GM04503 (cell line): Measurements from ENCODE around the gene CENPV.
"Not testable (repeated sequence)": the region's sequence is repeated elsewhere in the genome, so short reads cannot be mapped to it uniquely, and the experiment has no call there.

Source experiments
- DNase-seq: peaks from one replicate; pipeline ENCODE4 v3.0.0-alpha.2; 2012; ENCODE audit warnings: low read depth

The CENPV gene

DNA sequence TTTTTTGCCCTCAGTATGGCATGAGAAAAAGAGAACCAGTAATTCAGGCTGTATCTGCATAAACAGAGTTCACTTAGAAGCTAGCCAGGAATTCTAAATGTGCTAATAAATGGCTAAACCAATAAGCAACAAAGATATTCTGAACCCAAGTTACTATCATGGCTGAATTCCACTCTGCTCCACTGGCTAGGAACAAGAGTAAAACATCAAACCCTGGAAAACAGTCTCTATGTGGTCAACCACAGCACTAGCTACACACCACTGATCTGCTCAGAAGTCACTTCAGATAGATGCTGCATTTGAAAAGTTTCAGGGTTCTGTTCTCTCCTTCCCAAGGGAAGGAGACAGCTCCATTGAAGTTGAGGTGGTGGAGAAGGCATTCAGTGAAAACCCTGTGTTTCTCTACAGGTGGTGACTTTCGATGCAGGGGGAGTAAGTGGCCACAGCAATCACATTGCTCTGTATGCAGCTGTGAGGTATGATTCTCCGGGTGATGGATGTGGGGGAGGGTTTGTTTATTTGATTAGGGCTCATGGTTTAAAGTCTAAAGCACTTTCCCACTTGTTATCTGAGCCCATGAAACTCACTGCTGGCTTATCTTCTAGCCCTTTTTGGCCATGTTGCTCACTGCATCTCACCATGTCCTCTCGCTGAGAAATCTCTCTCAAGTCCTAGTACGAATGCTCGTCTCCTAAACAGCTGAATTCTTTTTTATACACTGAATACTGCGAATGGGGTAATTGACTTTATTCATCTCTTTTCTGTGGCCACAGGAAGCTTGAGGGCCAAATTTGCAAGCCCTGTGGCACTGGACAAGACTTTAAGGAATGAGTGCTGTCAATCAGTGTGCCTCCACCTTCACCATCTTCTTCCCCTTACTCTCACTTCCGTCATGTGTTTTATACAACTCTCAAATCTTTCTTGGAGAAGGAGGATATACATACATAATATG, 39.9 kb downstream of the CENPV start:
- DNase-seq = no peak

DNA sequence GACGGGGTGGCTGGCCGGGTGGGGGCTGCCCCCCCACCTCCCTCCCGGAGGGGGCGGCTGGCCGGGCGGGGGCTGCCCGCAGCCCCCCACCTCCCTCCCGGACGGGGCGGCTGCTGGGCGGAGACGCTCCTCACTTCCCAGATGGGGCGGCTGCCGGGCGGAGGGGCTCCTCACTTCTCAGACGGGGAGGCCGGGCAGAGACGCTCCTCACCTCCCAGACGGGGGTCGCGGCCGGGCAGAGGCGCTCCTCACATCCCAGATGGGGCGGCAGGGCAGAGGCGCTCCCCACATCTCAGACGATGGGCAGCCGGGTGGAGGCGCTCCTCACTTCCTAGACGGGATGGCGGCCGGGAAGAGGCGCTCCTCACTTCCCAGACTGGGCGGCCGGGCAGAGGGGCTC, 41.2 kb downstream of the CENPV start:
- DNase-seq = not testable (repeated sequence)

DNA sequence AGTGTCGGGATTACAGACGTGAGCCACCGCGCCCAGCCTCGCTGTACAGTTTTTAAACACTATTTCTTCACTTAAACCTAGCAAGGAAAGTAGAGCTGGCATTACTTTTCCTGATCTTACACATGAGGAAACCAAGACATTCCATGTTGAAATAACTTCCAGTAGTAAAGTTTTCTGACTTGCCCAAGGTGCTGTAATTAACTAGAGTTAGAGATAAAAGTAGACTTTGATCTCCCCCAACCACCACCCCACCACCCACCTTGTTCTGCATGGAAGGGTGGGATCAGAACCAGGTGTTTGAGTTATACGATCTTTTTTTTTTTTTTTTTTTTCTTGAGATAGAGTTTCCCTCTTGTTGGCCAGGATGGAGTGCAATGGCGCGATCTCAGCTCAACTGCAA, 47.1 kb downstream of the CENPV start:
- no peak for DNase-seq

DNA sequence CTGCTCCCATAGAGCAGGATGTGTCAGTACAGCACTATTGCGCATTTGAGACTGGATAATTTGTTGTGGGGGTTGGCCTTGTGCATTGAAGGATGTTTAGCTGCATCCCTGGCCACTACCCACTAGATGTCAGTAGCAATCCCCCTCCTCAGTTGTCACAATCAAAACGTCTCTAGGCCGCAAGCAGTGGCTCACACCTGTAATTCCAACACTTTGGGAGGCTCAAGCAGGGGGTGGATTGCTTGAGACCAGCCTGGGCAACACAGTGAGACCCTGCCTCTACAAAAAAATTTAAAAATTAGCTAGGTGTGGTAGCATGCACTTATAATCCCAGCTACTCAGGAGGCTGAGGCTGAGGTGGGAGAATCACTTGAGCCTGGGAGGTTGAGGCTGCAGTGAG, 48.4 kb downstream of the CENPV start:
- no peak for DNase-seq

DNA sequence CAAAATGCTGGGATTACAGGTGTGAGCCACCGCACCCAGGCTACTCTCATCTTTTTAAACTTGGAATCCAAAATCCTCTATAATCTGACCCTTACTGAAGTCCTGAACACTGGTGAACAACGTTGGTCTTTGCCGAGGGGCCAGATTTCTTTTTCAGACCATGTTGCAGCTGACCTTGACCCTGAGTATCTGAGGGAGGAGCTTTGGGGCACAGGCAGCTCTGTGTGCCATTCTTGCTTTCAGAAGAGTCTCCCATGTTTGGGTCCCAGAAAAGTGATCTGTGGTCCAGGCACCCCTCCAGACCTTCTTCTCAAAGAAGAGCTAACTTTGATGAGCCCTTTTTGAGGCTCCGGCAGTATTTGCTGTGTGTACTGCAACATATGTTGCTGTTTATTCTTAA, 50.4 kb downstream of the CENPV start:
- no peak for DNase-seq

DNA sequence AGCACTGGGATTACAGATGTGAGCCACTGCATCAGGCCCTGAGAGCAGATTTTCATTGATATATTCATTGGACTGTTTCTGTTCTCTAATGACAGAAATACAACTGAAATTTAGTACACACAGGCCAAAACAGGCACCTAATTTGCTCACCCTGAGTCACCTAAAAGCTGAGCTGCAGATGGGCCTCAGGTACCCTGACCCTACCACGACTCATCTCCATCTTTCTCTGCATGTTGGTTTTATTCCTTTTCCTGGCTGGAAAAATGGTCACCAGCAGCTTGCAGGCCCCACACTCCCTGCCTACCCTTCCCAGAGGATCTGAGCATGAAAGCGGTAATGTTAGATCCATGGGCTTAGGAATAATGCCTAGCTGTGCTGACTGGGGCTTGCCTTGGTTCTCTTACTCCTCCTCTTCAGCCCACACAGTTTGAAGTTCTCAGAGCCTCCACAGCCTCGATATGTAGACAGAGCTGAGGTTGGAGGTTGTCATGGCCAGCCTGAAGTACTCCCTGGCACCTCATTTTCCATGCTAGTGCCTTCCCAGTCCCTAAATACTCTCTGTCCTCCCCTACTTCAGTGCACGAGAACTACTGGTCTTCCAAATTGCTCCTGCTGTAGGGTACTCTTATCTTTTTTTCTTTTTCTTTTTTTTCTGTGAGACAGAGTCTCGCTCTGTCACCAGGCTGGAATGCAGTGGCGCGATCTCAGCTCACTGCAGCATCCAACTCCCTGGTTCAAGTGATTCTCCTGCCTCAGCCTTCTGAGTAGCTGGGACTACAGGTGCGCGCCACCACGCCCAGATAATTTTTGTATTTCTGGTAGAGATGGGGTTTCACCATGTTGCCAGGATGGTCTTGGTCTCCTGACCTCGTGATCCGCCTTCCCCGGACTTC, 51.1 kb downstream of the CENPV start:
- no peak for DNase-seq

DNA sequence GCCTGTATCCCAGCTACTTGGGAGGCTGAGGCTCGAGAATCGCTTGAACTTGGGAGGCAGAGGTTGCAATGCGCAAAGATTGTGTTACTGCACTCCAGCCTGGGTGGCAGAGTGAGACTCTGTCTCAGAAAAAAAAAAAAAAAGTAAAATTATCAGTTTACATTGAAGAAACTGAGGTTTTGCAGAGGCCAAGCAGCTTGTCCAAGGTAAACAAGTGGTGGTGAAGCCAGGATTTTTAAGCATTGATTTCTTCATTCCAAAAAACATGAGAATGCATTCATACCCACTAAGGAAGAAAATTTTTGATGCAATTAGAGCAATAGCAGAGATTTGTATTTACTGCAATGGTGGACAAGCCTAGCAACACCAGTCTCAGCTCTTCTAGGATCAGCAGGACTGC, 52.7 kb downstream of the CENPV start:
- no peak for DNase-seq

DNA sequence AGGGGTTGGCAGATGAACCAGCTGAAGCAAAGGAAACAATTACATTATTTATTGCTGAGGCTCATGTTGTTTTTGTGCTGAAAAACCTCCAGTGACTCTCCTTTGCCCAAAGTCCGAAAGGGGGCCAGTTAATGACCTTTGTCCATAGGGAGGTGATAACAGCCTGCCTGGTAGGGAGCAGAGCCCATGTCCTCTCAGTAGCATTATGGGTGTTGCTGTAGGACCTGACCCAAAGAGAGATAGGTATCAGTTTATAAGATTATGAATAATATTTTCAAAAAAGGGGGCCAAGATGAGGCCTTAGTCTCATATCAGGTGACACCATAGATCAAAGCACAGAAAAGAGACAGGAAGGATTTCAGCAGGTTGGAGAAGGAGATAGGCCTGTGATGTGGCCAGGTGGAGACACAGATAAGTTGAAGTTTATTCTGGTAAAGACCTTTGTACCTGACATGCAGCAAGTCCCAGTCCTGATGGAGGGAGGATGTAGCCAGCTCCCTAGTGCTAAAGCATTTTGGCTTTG, 55.1 kb downstream of the CENPV start:
- DNase-seq = no peak

DNA sequence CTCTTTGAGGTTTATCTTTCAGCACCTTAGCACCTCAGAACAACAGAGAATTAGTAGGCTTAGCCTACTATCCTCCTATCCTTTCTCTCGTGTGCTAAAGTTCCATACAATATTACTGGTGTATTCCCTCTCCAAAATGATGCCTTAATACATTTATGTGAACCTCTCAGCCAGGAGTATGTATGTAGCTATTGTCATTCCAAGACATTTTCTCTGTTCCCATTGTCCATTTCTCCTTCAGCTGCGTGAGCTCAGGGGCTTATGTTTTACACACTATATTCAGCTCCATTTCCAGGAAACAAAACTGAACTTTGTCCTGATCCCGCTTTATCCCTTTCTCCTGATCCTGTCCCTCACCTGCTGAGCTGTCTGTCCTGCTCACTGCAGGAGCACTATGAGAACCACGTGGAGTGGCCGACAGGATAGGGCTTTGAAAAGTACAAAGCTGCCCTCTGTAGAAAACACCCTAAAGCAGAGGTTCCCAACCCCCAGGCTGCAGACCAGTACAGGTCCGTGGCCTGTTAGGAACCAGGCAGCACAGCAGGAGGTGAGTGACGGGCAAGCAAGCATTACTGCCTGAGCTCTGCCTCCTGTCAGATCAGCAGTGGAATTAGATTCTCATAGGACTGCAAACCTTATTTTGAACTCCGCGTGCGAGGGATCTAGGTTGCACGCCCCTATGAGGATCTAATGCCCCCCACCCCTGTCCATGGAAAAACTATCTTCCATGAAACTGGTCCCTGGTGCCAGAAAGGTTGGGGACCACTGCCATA, 55.7 kb downstream of the CENPV start:
- no peak for DNase-seq

DNA sequence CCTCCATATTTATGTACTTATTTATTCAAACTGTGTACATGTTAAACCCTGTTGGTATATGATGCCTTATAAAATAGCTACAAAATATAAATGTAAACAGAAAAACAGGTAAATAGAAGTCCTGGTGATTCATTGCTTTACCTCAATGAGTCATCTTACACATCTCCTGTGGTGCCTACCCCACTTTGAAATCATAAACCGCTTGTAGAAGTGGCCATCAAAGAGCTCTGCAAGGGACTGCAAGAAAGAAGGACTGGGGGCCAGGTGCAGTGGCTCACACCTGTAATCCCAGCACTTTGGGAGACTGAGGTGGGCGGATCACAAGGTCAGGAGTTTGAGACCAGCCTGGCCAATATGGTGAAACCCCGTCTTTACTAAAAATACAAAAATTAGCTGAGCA, 57.2 kb downstream of the CENPV start:
- not testable (repeated sequence) for DNase-seq

DNA sequence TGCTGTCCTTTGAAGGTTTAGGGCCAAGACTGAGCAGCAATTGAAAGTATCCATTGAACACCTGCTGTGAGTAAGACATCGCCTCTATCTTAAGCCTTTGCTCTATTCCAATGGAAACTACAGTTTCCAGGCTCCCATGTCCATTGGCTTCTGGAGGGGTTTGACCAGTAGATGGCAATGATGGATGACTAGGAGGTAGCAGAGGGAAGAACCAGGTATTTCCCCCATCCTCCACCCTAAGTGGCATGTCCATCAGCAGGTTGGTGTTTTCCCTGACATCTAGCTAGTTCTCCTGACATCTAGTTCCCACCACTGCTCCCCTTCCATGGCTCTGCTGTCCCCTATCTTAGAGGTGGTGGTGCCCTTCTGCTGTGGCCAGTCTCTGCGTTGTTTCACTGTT, 58.7 kb downstream of the CENPV start:
- DNase-seq = no peak

DNA sequence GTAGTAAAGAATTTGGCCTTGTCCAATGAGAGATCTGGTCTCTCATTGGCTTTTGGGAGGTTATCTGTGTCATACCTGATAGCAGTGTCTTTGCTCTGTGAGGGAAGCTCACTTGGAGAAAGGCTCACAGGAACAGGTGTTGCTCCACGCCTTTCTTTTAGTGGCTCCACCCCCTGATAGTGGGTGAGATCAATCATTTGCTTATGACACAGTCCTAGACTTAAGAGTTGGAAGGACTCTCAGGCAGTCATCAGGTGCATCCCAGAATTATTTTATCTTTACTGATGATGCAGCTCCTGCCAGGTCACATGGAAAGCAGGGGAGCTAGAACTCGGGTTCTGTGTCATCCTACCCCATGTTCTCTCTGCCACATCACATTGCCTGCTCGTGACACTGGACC, 59.3 kb downstream of the CENPV start:
- DNase-seq = no peak
